ENCODE data around the gene HAO1. TPM values are rescaled to one million over a fixed set of nuclear protein-coding genes. Genes with fewer than 3 reads are reported as not detected.

The HAO1 gene
- total RNA-seq, 2 donors from 2014 or later, result not detected

DNA sequence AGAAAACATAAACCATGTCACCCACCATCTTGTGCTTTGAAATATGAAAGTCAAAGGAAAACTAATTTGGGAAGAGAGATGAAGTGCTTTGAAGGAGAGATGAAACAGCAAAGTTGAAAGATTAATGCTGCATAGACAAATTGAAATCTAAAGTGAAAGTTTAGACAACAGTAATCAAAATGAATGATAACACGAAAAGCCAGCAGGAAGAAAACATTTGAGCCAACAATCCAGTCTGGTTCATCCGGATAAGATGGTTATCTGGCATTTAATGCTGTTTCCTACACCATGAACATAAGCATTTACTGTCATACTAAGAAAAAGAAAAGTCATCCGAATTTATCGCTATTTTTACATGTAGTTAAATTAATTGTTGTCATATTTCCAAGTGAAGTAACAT, 595 bp downstream of the HAO1 start:
- TF ChIP-seq, protein P1, sequence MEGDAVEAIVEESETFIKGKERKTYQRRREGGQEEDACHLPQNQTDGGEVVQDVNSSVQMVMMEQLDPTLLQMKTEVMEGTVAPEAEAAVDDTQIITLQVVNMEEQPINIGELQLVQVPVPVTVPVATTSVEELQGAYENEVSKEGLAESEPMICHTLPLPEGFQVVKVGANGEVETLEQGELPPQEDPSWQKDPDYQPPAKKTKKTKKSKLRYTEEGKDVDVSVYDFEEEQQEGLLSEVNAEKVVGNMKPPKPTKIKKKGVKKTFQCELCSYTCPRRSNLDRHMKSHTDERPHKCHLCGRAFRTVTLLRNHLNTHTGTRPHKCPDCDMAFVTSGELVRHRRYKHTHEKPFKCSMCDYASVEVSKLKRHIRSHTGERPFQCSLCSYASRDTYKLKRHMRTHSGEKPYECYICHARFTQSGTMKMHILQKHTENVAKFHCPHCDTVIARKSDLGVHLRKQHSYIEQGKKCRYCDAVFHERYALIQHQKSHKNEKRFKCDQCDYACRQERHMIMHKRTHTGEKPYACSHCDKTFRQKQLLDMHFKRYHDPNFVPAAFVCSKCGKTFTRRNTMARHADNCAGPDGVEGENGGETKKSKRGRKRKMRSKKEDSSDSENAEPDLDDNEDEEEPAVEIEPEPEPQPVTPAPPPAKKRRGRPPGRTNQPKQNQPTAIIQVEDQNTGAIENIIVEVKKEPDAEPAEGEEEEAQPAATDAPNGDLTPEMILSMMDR (IDR thresholded peaks at IDR 0.05), result no peak
- Histone ChIP-seq H3K4me3 (no peak overlapping the region), H3K36me3 (no peaks in the 10 kb centered on the region), H3K9me3 (no peaks in the 10 kb centered on the region), H3K4me1 (ENCODE audit: control insufficient read depth in 1 of 2, low read depth in 2 of 2) (peaks cover 0 to 5% of the 10 kb centered on the region in 2 donors), H3K27ac (no peak overlapping the region), H3K27me3 (replicated peaks; ENCODE audit: insufficient read depth) (no peaks in the 10 kb centered on the region)
- ATAC-seq (ENCODE audit: insufficient number of reproducible peaks, low FRiP score, low read depth), result no peak
- DNase-seq (ENCODE audit: low spot score), result no peak

DNA sequence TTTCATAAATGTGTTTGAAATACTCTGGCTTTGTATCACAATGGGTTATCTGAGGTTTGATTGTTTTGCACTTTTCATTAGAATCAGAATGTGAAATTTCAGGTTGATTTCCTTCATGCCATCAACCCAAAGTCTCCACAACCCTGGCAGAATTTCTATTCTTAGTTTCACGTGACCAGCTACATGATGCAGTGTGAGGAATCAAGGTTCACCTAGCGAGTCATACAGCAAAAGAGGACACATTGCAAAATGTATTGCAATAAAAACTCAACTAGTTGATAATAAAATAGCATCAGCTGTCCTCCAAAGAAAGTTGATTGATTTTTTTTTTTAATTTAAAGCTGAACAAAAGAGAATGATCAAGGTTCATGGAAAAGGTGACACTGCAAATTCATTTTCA, 2.2 kb downstream of the HAO1 start:
- no peak overlapping the region for H3K27ac ChIP-seq
- no peak for DNase-seq (ENCODE audit: low spot score)
- ATAC-seq (ENCODE audit: insufficient number of reproducible peaks, low FRiP score, low read depth), result no peak
- TF ChIP-seq, protein P1 (IDR thresholded peaks at IDR 0.05), result no peak
- no peaks in the 10 kb centered on the region for H3K36me3 ChIP-seq
- no peaks in the 10 kb centered on the region for H3K9me3 ChIP-seq
- peaks cover 0 to 5% of the 10 kb centered on the region in 2 donors for H3K4me1 ChIP-seq (ENCODE audit: control insufficient read depth in 1 of 2, low read depth in 2 of 2)
- H3K27me3 ChIP-seq (replicated peaks; ENCODE audit: insufficient read depth), result no peaks in the 10 kb centered on the region
- H3K4me3 ChIP-seq, result no peak overlapping the region

DNA sequence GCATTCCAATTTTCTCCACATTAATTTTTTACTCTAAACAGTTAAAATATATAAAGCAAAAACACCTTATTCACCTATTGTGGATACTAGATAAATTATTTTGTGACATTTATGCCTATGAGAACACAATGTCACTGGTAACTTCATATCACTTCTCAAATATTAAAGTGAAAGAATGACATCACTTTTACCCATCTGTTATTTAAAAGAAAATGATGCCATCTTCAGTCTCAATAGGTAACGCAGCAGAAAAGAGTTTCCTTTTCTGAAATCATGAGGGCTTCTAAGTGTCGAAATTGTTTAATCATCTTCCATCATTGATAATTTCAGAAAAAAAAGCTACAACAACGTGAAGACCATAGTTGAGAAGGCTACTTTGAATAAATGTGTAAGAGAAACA, 2.9 kb downstream of the HAO1 start:
- Histone ChIP-seq H3K36me3 (no peaks in the 10 kb centered on the region), H3K27me3 (replicated peaks; ENCODE audit: insufficient read depth) (no peaks in the 10 kb centered on the region), H3K4me3 (no peak overlapping the region), H3K4me1 (ENCODE audit: control insufficient read depth in 1 of 2, low read depth in 2 of 2) (peaks cover 0 to 5% of the 10 kb centered on the region in 2 donors), H3K27ac (no peak overlapping the region), H3K9me3 (no peaks in the 10 kb centered on the region)
- TF ChIP-seq, protein P1 (IDR thresholded peaks at IDR 0.05), result no peak
- ATAC-seq (ENCODE audit: insufficient number of reproducible peaks, low FRiP score, low read depth) (no peak), DNase-seq (ENCODE audit: low spot score) (no peak)

DNA sequence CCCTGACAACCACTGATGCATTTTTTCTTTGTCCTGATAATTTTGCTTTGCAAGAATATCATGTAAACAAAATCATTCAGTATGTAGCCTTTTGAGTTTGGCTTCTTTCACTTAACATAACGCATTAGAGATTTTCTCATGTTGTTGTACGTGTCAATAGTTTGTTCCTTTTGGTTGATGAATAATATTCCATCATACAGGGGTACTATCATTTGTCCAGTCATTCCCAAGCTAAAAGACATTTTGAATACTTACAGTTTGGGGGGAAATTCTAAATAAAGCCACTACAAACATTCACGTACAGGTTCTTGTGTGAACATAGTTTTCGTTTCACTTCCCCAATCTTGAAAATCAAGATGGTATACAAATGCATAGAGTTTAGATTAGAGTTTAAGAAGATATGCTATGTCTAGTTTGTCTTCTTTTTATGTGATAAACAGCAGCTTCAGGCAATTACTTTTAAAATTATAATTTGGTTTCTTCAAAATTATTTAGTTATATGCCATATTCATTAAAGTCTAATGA, 5.2 kb downstream of the HAO1 start:
- no peak overlapping the region for H3K27ac ChIP-seq
- no peaks in the 10 kb centered on the region for H3K9me3 ChIP-seq
- ATAC-seq (ENCODE audit: insufficient number of reproducible peaks, low FRiP score, low read depth) (no peak), DNase-seq (ENCODE audit: low spot score) (no peak)
- H3K4me3 ChIP-seq, result no peak overlapping the region
- H3K27me3 ChIP-seq (replicated peaks; ENCODE audit: insufficient read depth), result no peaks in the 10 kb centered on the region
- TF ChIP-seq, protein P1 (IDR thresholded peaks at IDR 0.05), result no peak
- H3K36me3 ChIP-seq, result no peaks in the 10 kb centered on the region
- peaks cover 0 to 5% of the 10 kb centered on the region in 2 donors for H3K4me1 ChIP-seq (ENCODE audit: control insufficient read depth in 1 of 2, low read depth in 2 of 2)

DNA sequence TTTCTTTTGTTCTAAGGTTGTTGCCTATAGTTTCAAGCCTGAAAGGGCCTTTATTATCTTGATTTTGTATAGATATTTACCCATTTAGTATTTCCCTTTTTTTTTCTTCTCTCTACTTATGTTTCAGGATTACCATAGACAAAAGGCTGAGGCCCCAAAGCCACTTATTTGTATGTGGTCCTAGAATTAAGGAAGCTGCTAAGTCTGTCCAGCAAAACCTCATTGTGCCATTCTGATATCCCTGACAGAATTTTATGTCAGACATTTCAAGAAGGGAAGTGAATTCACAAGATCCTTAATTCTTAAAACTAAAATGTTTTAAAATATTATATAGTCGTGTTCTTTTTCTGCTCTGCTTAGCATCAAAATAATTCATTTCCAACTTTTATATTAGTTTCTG, 6.9 kb downstream of the HAO1 start:
- ATAC-seq (ENCODE audit: insufficient number of reproducible peaks, low FRiP score, low read depth), result no peak
- no peaks in the 10 kb centered on the region for H3K36me3 ChIP-seq
- no peaks in the 10 kb centered on the region for H3K27me3 ChIP-seq (replicated peaks; ENCODE audit: insufficient read depth)
- peaks cover 0 to 5% of the 10 kb centered on the region in 2 donors for H3K4me1 ChIP-seq (ENCODE audit: control insufficient read depth in 1 of 2, low read depth in 2 of 2)
- H3K27ac ChIP-seq, result no peak overlapping the region
- no peaks in the 10 kb centered on the region for H3K9me3 ChIP-seq
- no peak overlapping the region for H3K4me3 ChIP-seq
- TF ChIP-seq, protein P1 (IDR thresholded peaks at IDR 0.05), result no peak
- DNase-seq (ENCODE audit: low spot score), result no peak

Measured in thoracic aorta (tissue), 2 donors.